CD14-positive monocyte (primary cell): Measurements from ENCODE around the gene NRP2. TPM values are rescaled to one million over a fixed set of nuclear protein-coding genes. Genes with fewer than 3 reads are reported as not detected.

Source experiments
- DNase-seq, 3 donors: peaks; one replicate each; pipeline ENCODE4 v3.0.0-alpha.2; 2011 to 2022
- H2AFZ ChIP-seq: 2 replicates; pipeline ENCODE4 v1.6.0; 2012; ENCODE audit warnings: mild to moderate bottlenecking, low read depth, low read length, inconsistent platforms; ENCODE audit not compliant: insufficient read depth, poor library complexity, severe bottlenecking
- H3K27ac ChIP-seq, 2 donors: 1 replicate in 1 of 2; 2 replicates in 1 of 2; pipeline ENCODE4 v1.5.1; 2012 to 2013; ENCODE audit warnings: low read length in 2 of 2, control low read depth in 1 of 2, inconsistent platforms in 1 of 2, low read depth in 1 of 2, mild to moderate bottlenecking in 1 of 2
- H3K27me3 ChIP-seq, 2 donors: one replicate each; pipeline versions ENCODE4 v1.6.0 to v1.6.1; 2011 to 2013; ENCODE audit warnings: low read length in 2 of 2; ENCODE audit not compliant: control insufficient read depth in 2 of 2, insufficient read depth in 2 of 2
- H3K36me3 ChIP-seq, 2 donors: replicated peaks in 1 of 2; 1 replicate in 1 of 2; 2 replicates in 1 of 2; pipeline versions ENCODE4 v1.5.1 to v1.6.1; 2012 to 2013; ENCODE audit warnings: low read length in 2 of 2, control low read depth in 1 of 2, inconsistent platforms in 1 of 2, mild to moderate bottlenecking in 1 of 2; ENCODE audit not compliant: insufficient read depth in 2 of 2, control insufficient read depth in 1 of 2
- H3K4me1 ChIP-seq, 2 donors: 1 replicate in 1 of 2; 2 replicates in 1 of 2; pipeline versions ENCODE4 v1.5.1 to v1.6.1; 2012 to 2013; ENCODE audit warnings: low read length in 2 of 2, control low read depth in 1 of 2, inconsistent platforms in 1 of 2, mild to moderate bottlenecking in 1 of 2, moderate library complexity in 1 of 2; ENCODE audit not compliant: insufficient read depth in 2 of 2, control insufficient read depth in 1 of 2
- H3K4me2 ChIP-seq: replicated peaks from 2 replicates; pipeline ENCODE3; 2012; ENCODE audit warnings: low read length, moderate library complexity, mild to moderate bottlenecking; ENCODE audit not compliant: poor library complexity, severe bottlenecking; ENCODE audit errors: extremely low read depth
- H3K4me3 ChIP-seq, 3 experiments: fragments of 200-600 bp in 1 of 3; sonication (generic) in 1 of 3; replicated peaks in 1 of 3; 1 replicate in 2 of 3; 2 replicates in 1 of 3; pipeline ENCODE4 v1.5.1; 2011 to 2013; ENCODE audit warnings: low read length in 3 of 3, mild to moderate bottlenecking in 3 of 3, control low read depth in 2 of 3, low read depth in 2 of 3, inconsistent platforms in 1 of 3, moderate library complexity in 1 of 3
- H3K79me2 ChIP-seq: 2 replicates; pipeline ENCODE4 v1.6.0; 2012; ENCODE audit warnings: mild to moderate bottlenecking, control low read depth, inconsistent platforms, low read length, moderate library complexity; ENCODE audit not compliant: insufficient read depth
- H3K9ac ChIP-seq: 2 replicates; pipeline ENCODE4 v1.6.0; 2017; ENCODE audit warnings: low read length, mild to moderate bottlenecking; ENCODE audit not compliant: insufficient read depth, poor library complexity, severe bottlenecking
- H3K9me3 ChIP-seq, 2 donors: replicated peaks in 1 of 2; 1 replicate in 1 of 2; 2 replicates in 1 of 2; pipeline versions ENCODE4 v1.5.1 to v1.6.1; 2012 to 2013; ENCODE audit warnings: low read length in 2 of 2, control low read depth in 1 of 2; ENCODE audit not compliant: control insufficient read depth in 1 of 2, insufficient read depth in 1 of 2
- H4K20me1 ChIP-seq: 2 replicates; pipeline ENCODE4 v1.6.0; 2012; ENCODE audit warnings: mild to moderate bottlenecking, low read length, control low read depth, moderate library complexity; ENCODE audit not compliant: insufficient read depth
- H3K27ac Mint-ChIP-seq, 7 donors: one replicate each; pipeline ENCODE4 v1.8.0; 2020; ENCODE audit warnings: mild to moderate bottlenecking in 7 of 7, mixed read lengths in 7 of 7, moderate library complexity in 6 of 7, inconsistent platforms in 2 of 7
- H3K27me3 Mint-ChIP-seq, 3 donors: one replicate each; pipeline ENCODE4 v1.8.0; 2021 to 2022; ENCODE audit warnings: low read depth in 3 of 3, mild to moderate bottlenecking in 3 of 3, mixed read lengths in 3 of 3, moderate library complexity in 3 of 3, inconsistent platforms in 1 of 3
- H3K36me3 Mint-ChIP-seq, 2 donors: one replicate each; pipeline ENCODE4 v1.8.0; 2020; ENCODE audit warnings: mixed read lengths in 2 of 2, inconsistent platforms in 1 of 2, mild to moderate bottlenecking in 1 of 2
- H3K4me1 Mint-ChIP-seq: one replicate; pipeline ENCODE4 v1.8.0; 2020; ENCODE audit warnings: mild to moderate bottlenecking, mixed read lengths
- H3K4me3 Mint-ChIP-seq, 2 donors: one replicate each; pipeline ENCODE4 v1.8.0; 2020; ENCODE audit warnings: mild to moderate bottlenecking in 2 of 2, mixed read lengths in 2 of 2, moderate library complexity in 1 of 2
- H3K9me3 Mint-ChIP-seq, 7 donors: one replicate each; pipeline ENCODE4 v1.8.0; 2020 to 2022; ENCODE audit warnings: mixed read lengths in 7 of 7, mild to moderate bottlenecking in 6 of 7, moderate library complexity in 6 of 7, inconsistent platforms in 2 of 7
- WGBS: methylation state at CpG from one replicate; pipeline ENCODE4 v1.1.5; 2013; ENCODE audit warnings: missing lambda C conversion rate; ENCODE audit not compliant: insufficient coverage; 5-methylcytosine and 5-hydroxymethylcytosine counted together
- intact Hi-C, 2 donors: fragments of 100-400 bp; cut with micrococcal nuclease; formaldehyde crosslinking; loops; one replicate each; pipeline versions ENCODE4 v1.15.0 to v1.15.1; 2023
- polyA plus RNA-seq, 3 donors: library from polyadenylated mRNA; depleted of rRNA in 1 of 3; unstranded in 2 of 3; stranded (reverse) in 1 of 3; fragments of 300-500 nt in 2 of 3; fragments of >200 nt in 1 of 3; fragmentation: Illumina TruSeq in 2 of 3; gene quantifications; 1 replicate in 2 of 3; 2 replicates in 1 of 3; pipeline ENCODE4 v1.2.3, GENCODE V29; 2012 to 2021
- TF ChIP-seq, protein P1 (sequence below): fragments of 200-600 bp; IDR thresholded peaks from one replicate; pipeline ENCODE4 v1.8.0; 2022; ENCODE audit warnings: antibody characterized with exemption, mild to moderate bottlenecking

NRP2 gene
- polyA plus RNA-seq, 3 donors: 0.97 to 3.3 (median 1.6) TPM

- H3K4me3 ChIP-seq: no peak overlapping the region
- peak in 1 of 3 donors; percentile 17 for DNase-seq
- H3K4me1 ChIP-seq: no peaks in the 10 kb centered on the region
- no peak overlapping the region for H2AFZ ChIP-seq
- no peaks in the 10 kb centered on the region for H3K36me3 ChIP-seq
- H4K20me1 ChIP-seq: no peaks in the 10 kb centered on the region
- H3K4me2 ChIP-seq: no peak overlapping the region
- no peaks in the 10 kb centered on the region for H3K9me3 Mint-ChIP-seq
- no peak overlapping the region for H3K4me3 Mint-ChIP-seq
- H3K9me3 ChIP-seq: no peaks in the 10 kb centered on the region
- intact Hi-C loops: no loop called here
- H3K27ac ChIP-seq: no peak overlapping the region
- H3K36me3 Mint-ChIP-seq: no peaks in the 10 kb centered on the region
- TF ChIP-seq, protein P1, sequence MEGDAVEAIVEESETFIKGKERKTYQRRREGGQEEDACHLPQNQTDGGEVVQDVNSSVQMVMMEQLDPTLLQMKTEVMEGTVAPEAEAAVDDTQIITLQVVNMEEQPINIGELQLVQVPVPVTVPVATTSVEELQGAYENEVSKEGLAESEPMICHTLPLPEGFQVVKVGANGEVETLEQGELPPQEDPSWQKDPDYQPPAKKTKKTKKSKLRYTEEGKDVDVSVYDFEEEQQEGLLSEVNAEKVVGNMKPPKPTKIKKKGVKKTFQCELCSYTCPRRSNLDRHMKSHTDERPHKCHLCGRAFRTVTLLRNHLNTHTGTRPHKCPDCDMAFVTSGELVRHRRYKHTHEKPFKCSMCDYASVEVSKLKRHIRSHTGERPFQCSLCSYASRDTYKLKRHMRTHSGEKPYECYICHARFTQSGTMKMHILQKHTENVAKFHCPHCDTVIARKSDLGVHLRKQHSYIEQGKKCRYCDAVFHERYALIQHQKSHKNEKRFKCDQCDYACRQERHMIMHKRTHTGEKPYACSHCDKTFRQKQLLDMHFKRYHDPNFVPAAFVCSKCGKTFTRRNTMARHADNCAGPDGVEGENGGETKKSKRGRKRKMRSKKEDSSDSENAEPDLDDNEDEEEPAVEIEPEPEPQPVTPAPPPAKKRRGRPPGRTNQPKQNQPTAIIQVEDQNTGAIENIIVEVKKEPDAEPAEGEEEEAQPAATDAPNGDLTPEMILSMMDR: no peak
- H3K9ac ChIP-seq: no peak overlapping the region
- no peaks in the 10 kb centered on the region for H3K4me1 Mint-ChIP-seq
- no peaks in the 10 kb centered on the region for H3K79me2 ChIP-seq
- no peaks in the 10 kb centered on the region for H3K27me3 ChIP-seq
- H3K27me3 Mint-ChIP-seq: peaks cover 3 to 14% (median 11%) of the 10 kb centered on the region in 3 donors
- no peak overlapping the region for H3K27ac Mint-ChIP-seq
- no CpG with 5 or more reads among the region's 2 CpGs for WGBS
These were observed 66.3 kb downstream of the NRP2 start for GRCh38 chr2:205748639-205749038.

DNA sequence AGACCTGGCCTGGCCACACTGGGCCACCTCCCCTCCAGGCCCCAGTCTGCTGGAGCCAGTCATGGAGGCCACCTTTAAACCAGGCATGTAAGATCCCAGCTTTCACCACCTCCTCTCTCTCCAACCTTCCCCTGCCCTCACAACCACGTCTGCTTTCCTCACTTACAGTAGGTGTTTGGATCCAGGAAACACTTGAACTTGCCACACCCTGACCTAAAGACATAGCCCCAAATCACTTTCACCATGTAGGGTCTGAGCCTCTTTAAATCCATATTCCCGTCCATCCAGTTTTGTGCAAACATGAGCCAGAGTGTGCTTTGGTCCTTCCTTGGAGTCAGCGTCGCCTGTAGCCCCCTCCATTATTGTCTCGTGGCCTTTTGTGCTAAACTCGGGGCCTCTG, 66.8 kb downstream of the NRP2 start:
- Histone ChIP-seq H3K9me3 (no peaks in the 10 kb centered on the region), H3K79me2 (no peaks in the 10 kb centered on the region), H3K27ac (no peak overlapping the region), H3K4me2 (no peak overlapping the region), H3K27me3 (no peaks in the 10 kb centered on the region), H4K20me1 (no peaks in the 10 kb centered on the region), H2AFZ (no peak overlapping the region), H3K4me1 (no peaks in the 10 kb centered on the region), H3K9ac (no peak overlapping the region), H3K36me3 (no peaks in the 10 kb centered on the region), H3K4me3 (no peak overlapping the region)
- TF ChIP-seq, protein P1: no peak
- intact Hi-C loops: no loop called here
- Mint-ChIP-seq H3K27ac (peak overlapping the region in 1 of 7 donors; percentile 10), H3K4me1 (no peaks in the 10 kb centered on the region), H3K4me3 (no peak overlapping the region), H3K9me3 (no peaks in the 10 kb centered on the region), H3K36me3 (no peaks in the 10 kb centered on the region), H3K27me3 (peaks cover 5 to 14% (median 8%) of the 10 kb centered on the region in 3 donors)
- WGBS: 66% methylated on average over 2 of the region's 6 CpGs
- DNase-seq: no peak
